ENCODE data around the gene TNFRSF18. TPM values are rescaled to one million over a fixed set of nuclear protein-coding genes. Genes with fewer than 3 reads are reported as not detected.

TNFRSF18 gene
- under 1 TPM in 1 of 4 donors, not detected in 3; 0.27 TPM for total RNA-seq
- under 1 TPM; 0.04 to 0.76 (median 0.13) TPM for polyA plus RNA-seq
- long read RNA-seq, donor 1: 0 reads
- long read RNA-seq, donor 2: 0 reads

DNA sequence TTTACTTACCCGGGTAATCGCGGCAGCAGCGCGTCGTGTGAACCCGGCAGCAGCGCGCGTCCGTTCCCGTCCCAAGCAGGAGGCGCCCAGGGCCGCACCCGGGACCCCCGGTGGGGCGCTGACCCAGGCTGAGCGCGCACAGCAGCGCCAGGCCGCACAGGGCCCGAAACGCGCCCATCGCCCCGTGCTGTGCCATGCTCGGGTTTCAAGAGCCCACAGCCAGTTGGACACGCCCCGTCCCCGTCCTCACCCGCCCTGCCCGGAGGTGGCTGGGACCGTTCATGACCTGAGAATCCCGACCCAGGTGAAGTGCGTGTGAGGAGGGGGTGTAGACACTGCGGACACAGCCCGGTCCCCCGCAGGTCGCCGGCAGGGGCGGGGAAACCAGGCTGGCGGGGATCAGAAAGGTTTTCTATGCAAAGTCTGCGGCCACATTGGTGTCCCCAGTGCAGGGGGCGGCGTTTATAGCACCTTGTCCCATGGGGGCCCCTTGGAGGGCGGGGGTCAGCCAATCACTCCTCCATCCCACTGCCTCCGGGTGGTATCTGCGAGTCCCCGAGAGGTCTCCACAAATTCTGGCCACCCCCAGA lies at the start of gene TNFRSF18:
TNFRSF18 (minus strand) TSS at position 217 of the 590 bp plus-strand sequence; CDS start at position 196, 21 bp downstream.
- intact Hi-C loops (cut with DNase I): no loop called here
- TF ChIP-seq CTCF (IDR thresholded peaks at IDR 0.05): no peak
- DNase-seq (peak; percentile 13 to 52), ATAC-seq (peak in 2 of 4 donors; percentile 33 to 35)
- Histone ChIP-seq H3K27ac (no peak within 1 kb of the TSS), H3K36me3 (ENCODE audit: insufficient read depth in 1 of 2, low read depth in 1 of 2) (no peaks in the 10 kb centered on the region), H3K4me1 (peaks cover 14% of the 10 kb centered on the region), H3K9me3 (no peaks in the 10 kb centered on the region), H3K4me3 (peak within 1 kb of the TSS; percentile 52), H3K27me3 (ENCODE audit: insufficient read depth in 3 of 3, low read length in 2 of 3) (peaks cover 0 to 39% (median 13%) of the 10 kb centered on the region in 3 donors)
- 7 to 11% (median 7%) methylated on average over 43 to 49 of the region's 49 CpGs for WGBS, 3 donors

GRCh38 chr1:1255611-1256010 lies 49.2 kb upstream of the TNFRSF18 start:
- Histone ChIP-seq H3K36me3 (ENCODE audit: insufficient read depth in 1 of 2, low read depth in 1 of 2) (peaks cover 4 to 71% of the 10 kb centered on the region in 2 donors), H3K9me3 (no peaks in the 10 kb centered on the region), H3K27me3 (ENCODE audit: insufficient read depth in 3 of 3, low read length in 2 of 3) (no peaks in the 10 kb centered on the region), H3K4me3 (no peak overlapping the region), H3K27ac (no peak overlapping the region), H3K4me1 (no peaks in the 10 kb centered on the region)
- TF ChIP-seq CTCF (IDR thresholded peaks at IDR 0.05): no peak
- intact Hi-C loops (cut with DNase I): loop anchor here in 1 of 2 donors (10.0 kb wide), 1 partner anchor 221 kb away; no protein-coding TSS in a partner anchor
- DNase-seq: no peak
- 82 to 87% (median 82%) methylated on average over 10 of the region's 10 CpGs for whole genome bisulfite sequencing, 3 donors
- no peak for ATAC-seq

DNA sequence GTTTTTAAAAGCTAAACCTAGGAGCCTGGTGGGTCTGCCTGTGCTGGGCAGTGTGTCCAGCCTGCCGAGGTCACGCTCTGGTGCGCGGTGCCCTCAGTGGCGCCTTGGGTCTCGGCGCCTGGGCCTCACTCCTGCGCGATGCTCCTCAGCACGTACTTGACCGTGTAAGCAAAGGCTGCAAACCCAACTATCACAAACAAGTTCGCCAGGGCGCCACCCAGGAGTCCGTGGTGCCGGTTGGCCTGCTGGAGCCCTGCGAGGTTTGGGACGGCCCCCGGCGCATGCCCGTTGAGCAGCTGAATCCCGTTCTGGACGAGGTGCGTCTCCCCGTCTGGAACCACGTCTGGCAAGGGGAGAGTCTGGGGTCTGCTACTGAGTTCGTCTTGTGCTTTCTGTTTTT lies 48.7 kb upstream of the TNFRSF18 start:
- TF ChIP-seq CTCF (IDR thresholded peaks at IDR 0.05): no peak
- Histone ChIP-seq H3K9me3 (no peaks in the 10 kb centered on the region), H3K36me3 (ENCODE audit: insufficient read depth in 1 of 2, low read depth in 1 of 2) (peaks cover 4 to 66% of the 10 kb centered on the region in 2 donors)

GRCh38 chr1:1254667-1254998 lies 48.2 kb upstream of the TNFRSF18 start:
- 85 to 87% (median 86%) methylated on average over 21 of the region's 21 CpGs for WGBS, 3 donors
- H3K4me1 ChIP-seq: no peaks in the 10 kb centered on the region
- ATAC-seq: no peak
- peaks cover 4 to 61% of the 10 kb centered on the region in 2 donors for H3K36me3 ChIP-seq (ENCODE audit: insufficient read depth in 1 of 2, low read depth in 1 of 2)
- H3K27me3 ChIP-seq (ENCODE audit: insufficient read depth in 3 of 3, low read length in 2 of 3): no peaks in the 10 kb centered on the region
- DNase-seq: no peak
- TF ChIP-seq CTCF (IDR thresholded peaks at IDR 0.05): no peak
- no peaks in the 10 kb centered on the region for H3K9me3 ChIP-seq
- intact Hi-C loops (cut with DNase I): loop anchor here in 1 of 2 donors (10.0 kb wide), 1 partner anchor 220 kb away; no protein-coding TSS in a partner anchor
- no peak overlapping the region for H3K27ac ChIP-seq
- no peak overlapping the region for H3K4me3 ChIP-seq

More for the DNA sequence above, 48.7 kb upstream of the TNFRSF18 start:
- ATAC-seq: no peak
- no peak overlapping the region for H3K27ac ChIP-seq
- WGBS, 3 donors: 91 to 96% (median 93%) methylated on average over 26 of the region's 26 CpGs
- no peaks in the 10 kb centered on the region for H3K27me3 ChIP-seq (ENCODE audit: insufficient read depth in 3 of 3, low read length in 2 of 3)
- no peak for DNase-seq
- H3K4me1 ChIP-seq: no peaks in the 10 kb centered on the region
- intact Hi-C loops (cut with DNase I): loop anchor here in 1 of 2 donors (10.0 kb wide), 1 partner anchor 220 kb away; no protein-coding TSS in a partner anchor
- no peak overlapping the region for H3K4me3 ChIP-seq

All from psoas muscle (tissue), 8 donors.